ENCODE data around the gene EPO.
A peak's percentile ranks its signal among the peaks of the same experiment; 100 is the strongest.
"Not testable (repeated sequence)": the region's sequence is repeated elsewhere in the genome, so short reads cannot be mapped to it uniquely, and the experiment has no call there.

EPO gene

DNA sequence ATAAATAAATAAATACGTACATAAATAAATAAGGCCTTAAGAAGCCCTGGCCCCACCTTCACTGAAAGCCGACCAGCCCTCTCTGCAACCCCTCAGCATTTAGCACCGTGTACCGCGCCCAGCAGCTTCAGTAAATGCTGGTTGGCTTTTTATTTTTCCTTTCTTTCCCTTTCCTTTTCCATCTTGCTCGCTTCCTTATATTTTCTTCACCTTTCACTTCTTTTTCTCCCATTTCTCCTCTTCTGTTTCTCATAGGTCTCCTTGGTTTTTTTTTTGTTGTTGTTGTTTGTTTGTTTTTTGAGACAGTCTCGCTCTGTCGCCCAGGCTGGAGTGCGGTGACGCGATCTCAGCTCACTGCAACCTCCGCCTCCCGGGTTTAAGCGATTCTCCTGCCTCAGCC lies 24.3 kb downstream of the EPO start:
- DNase-seq: no peak

- DNase-seq: peak; percentile 46 to 72
These were observed 24.9 kb downstream of the EPO start for GRCh38 chr7:100745184-100745583.

GRCh38 chr7:100752994-100753393 lies 32.7 kb downstream of the EPO start:
- no peak for DNase-seq

DNA sequence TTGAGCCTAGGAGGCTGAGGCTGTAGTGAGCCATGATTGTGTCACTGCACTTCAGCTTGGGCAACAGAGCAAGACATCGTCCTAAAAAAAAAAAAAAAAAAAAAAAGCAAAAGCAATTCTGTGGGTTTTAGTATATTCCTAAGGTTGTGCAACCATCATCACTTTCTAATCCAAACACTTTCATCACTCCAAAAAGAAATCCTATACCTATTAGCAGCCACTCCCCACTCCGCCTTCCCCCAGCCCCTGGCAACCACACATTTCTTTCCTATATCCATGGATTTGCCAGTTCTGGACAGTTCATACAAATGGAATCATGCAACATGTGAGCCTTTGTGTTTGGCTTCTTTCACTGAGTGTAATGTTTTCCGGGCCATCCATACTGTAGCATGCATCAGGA lies 33.5 kb downstream of the EPO start:
- no peak for DNase-seq

- no peak for DNase-seq
These were observed 39.3 kb downstream of the EPO start for GRCh38 chr7:100759357-100760171.

- DNase-seq: not testable (repeated sequence)
These were observed 42.6 kb downstream of the EPO start for GRCh38 chr7:100762841-100763240.

- no peak for DNase-seq
These were observed 43.4 kb downstream of the EPO start for GRCh38 chr7:100763556-100764140.

- no peak for DNase-seq
These were observed 44.6 kb downstream of the EPO start for GRCh38 chr7:100764841-100765240.

GRCh38 chr7:100765250-100765649 lies 45.0 kb downstream of the EPO start:
- DNase-seq: no peak

DNA sequence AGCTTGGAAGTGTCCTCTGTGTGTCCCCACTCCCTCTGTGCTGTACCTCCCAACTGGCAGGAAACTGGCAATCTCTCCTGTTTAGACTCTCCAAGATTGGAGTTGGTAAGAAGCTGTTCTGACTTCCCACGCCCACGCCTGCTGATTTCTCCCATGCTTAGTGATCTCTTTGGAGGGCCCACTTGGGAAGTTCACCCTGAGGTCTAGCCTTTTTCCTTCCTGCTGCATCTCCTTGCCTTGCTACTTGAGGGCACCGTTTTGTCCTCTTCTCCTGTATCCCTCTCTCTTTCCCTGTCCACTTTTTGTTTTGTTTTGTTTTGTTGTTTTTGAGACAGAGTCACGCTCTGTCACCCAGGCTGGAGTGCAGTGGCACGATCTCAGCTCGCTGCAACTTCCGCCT lies 48.5 kb downstream of the EPO start:
- DNase-seq: no peak
